ENCODE measurements around the gene IPO4. TPM values are rescaled to one million over a fixed set of nuclear protein-coding genes. Genes with fewer than 3 reads are reported as not detected.
A peak's percentile ranks its signal among the peaks of the same experiment; 100 is the strongest.

IPO4 gene
- total and polyA plus RNA-seq, 2 of the 13 experiments (the other 11 are each of a cell fraction or from before 2014, with no cell fraction given) = 39.0 to 179 TPM

GRCh38 chr14:24212924-24213865 is 24.6 kb upstream of the IPO4 start, which contains the start of gene CHMP4A (continued):
- TF ChIP-seq THRA (CRISPR knock-in tag; IDR thresholded peaks at IDR 0.05; ENCODE audit: borderline replicate concordance) (peak; percentile 81), GTF2F1 (IDR thresholded peaks at IDR 0.05; ENCODE audit: low read length) (peak; percentile 98), YEATS4 (CRISPR knock-in tag; IDR thresholded peaks at IDR 0.05; ENCODE audit: borderline replicate concordance) (peak; percentile 99), IKZF1 (IDR thresholded peaks at IDR 0.05) (no peak), MYPOP (CRISPR knock-in tag; IDR thresholded peaks at IDR 0.05) (no peak), FOSL1 (CRISPR knock-in tag; IDR thresholded peaks at IDR 0.05; ENCODE audit: borderline replicate concordance) (0 out of 2 replicates have a peak, but pooled peaks have one; percentile 36), ERF (CRISPR knock-in tag; IDR thresholded peaks at IDR 0.05) (peak; percentile 99), ARNT2 (CRISPR knock-in tag; IDR thresholded peaks at IDR 0.05; ENCODE audit: low read depth) (peak; percentile 99), SP5 (CRISPR knock-in tag; IDR thresholded peaks at IDR 0.05; ENCODE audit: borderline replicate concordance, low read depth) (peak; percentile 74), ZFAT (CRISPR knock-in tag; conservative IDR thresholded peaks at IDR 0.05) (no peak), ZNF740 (CRISPR knock-in tag; IDR thresholded peaks at IDR 0.05) (peak; percentile 96), ZFX (CRISPR knock-in tag; IDR thresholded peaks at IDR 0.05; ENCODE audit: low read depth) (peak; percentile 91), ZNF749 (CRISPR knock-in tag; IDR thresholded peaks at IDR 0.05; ENCODE audit: borderline replicate concordance) (peak; percentile 98), PAX8 (CRISPR knock-in tag; IDR thresholded peaks at IDR 0.05; ENCODE audit: borderline replicate concordance) (peak; percentile 96; the same call in 1 of the 2 replicates), ZNF552 (CRISPR knock-in tag; IDR thresholded peaks at IDR 0.05; ENCODE audit: borderline replicate concordance) (peak; percentile 98), MAZ (IDR thresholded peaks at IDR 0.05; ENCODE audit: borderline replicate concordance, low read depth, low read length) (peak; percentile 84), MAZ (CRISPR knock-in tag; IDR thresholded peaks at IDR 0.05; ENCODE audit: low read depth) (peak; percentile 95), PHB2 (IDR thresholded peaks at IDR 0.05; ENCODE audit: partially characterized antibody) (no peak), ZNF264 (CRISPR knock-in tag; IDR thresholded peaks at IDR 0.05) (peak; percentile 93; the same call in 1 of the 2 replicates), ZNF367 (CRISPR knock-in tag; IDR thresholded peaks at IDR 0.05; ENCODE audit: borderline replicate concordance) (peak; percentile 93), MAFK (conservative IDR thresholded peaks at IDR 0.05 in 1 of 2, IDR thresholded peaks at IDR 0.05 in 1 of 2; ENCODE audit: low read length in 2 of 2) (no peak; a peak in 1 of 4 replicates), CBX5 (CRISPR knock-in tag; IDR thresholded peaks at IDR 0.05; ENCODE audit: borderline replicate concordance) (peak; percentile 91; the same call in 1 of the 2 replicates), ZC3H4 (CRISPR knock-in tag; IDR thresholded peaks at IDR 0.05; ENCODE audit: borderline replicate concordance) (peak; percentile 67; the same call in 1 of the 2 replicates), YY1 (IDR thresholded peaks at IDR 0.05; ENCODE audit: insufficient read depth, insufficient replicate concordance, low read depth, low read length) (peak; percentile 83), ZNF773 (CRISPR knock-in tag; IDR thresholded peaks at IDR 0.05; ENCODE audit: borderline replicate concordance) (peak; percentile 96), TERF1 (CRISPR knock-in tag; IDR thresholded peaks at IDR 0.05) (no peak)

Measured in HepG2 (cell line).